Uterus (tissue), 4 donors: ENCODE results near the gene EEF1AKMT4. TPM values are rescaled to one million over a fixed set of nuclear protein-coding genes. Genes with fewer than 3 reads are reported as not detected.

ENCODE experiments used
- DNase-seq, 2 donors: peaks; one replicate each; pipeline ENCODE4 v3.0.0-alpha.2; 2019 to 2020
- H3K27ac ChIP-seq, 2 donors: fragments of 200-600 bp; sonication (generic); 1 replicate in 1 of 2; 2 replicates in 1 of 2; pipeline ENCODE4 v1.5.1; 2016 to 2018
- H3K27me3 ChIP-seq, 2 donors: fragments of 200-600 bp; sonication (generic); one replicate each; pipeline ENCODE4 v1.5.1; 2018 to 2019; ENCODE audit warnings: control low read depth in 1 of 2
- H3K36me3 ChIP-seq, 2 donors: fragments of 200-600 bp; sonication (generic); one replicate each; pipeline ENCODE4 v1.5.1; 2019; ENCODE audit warnings: control low read depth in 1 of 2
- H3K4me1 ChIP-seq, 2 donors: fragments of 200-600 bp; sonication (generic); one replicate each; pipeline ENCODE4 v1.5.1; 2018 to 2019; ENCODE audit warnings: control low read depth in 1 of 2
- H3K4me3 ChIP-seq, 2 donors: fragments of 200-600 bp; sonication (generic); 1 replicate in 1 of 2; 2 replicates in 1 of 2; pipeline ENCODE4 v1.5.1; 2018 to 2019; ENCODE audit warnings: mild to moderate bottlenecking in 1 of 2
- H3K9me3 ChIP-seq, 2 donors: fragments of 200-600 bp; sonication (generic); one replicate each; pipeline ENCODE4 v1.5.1; 2019; ENCODE audit warnings: control low read depth in 1 of 2
- CTCF ChIP-seq, 4 experiments: fragments of 200-600 bp in 2 of 4; fragments of 450-650 bp in 2 of 4; sonication (generic) in 2 of 4; IDR thresholded peaks; one replicate each; pipeline ENCODE4 v1.5.1; 2016 to 2019; ENCODE audit warnings: antibody characterized with exemption in 4 of 4, mild to moderate bottlenecking in 2 of 4, moderate library complexity in 1 of 4
- POLR2A ChIP-seq, 2 donors: fragments of 450-650 bp; IDR thresholded peaks; one replicate each; pipeline ENCODE4 v1.6.1; 2016; ENCODE audit warnings: antibody characterized with exemption in 2 of 2, mild to moderate bottlenecking in 1 of 2, moderate library complexity in 1 of 2
- intact Hi-C: fragments of 100-400 bp; cut with DNase I; formaldehyde crosslinking; loops from one replicate; pipeline ENCODE4 v1.15.1; 2023; ENCODE audit warnings: low total_unique reads
- total RNA-seq, 4 donors: library from RNA; depleted of rRNA in 3 of 4; stranded (reverse); fragments of >200 nt in 3 of 4; gene quantifications; one replicate each; pipeline versions ENCODE4 v1.1.0 to v1.2.4, GENCODE V29; 2014 to 2023
- donor health status: DM: yes; HTN: yes; CAD: no.

EEF1AKMT4 gene
- total RNA-seq, 4 donors from 2014 or later: 0.51 to 4.7 (median 2.2) TPM

DNA sequence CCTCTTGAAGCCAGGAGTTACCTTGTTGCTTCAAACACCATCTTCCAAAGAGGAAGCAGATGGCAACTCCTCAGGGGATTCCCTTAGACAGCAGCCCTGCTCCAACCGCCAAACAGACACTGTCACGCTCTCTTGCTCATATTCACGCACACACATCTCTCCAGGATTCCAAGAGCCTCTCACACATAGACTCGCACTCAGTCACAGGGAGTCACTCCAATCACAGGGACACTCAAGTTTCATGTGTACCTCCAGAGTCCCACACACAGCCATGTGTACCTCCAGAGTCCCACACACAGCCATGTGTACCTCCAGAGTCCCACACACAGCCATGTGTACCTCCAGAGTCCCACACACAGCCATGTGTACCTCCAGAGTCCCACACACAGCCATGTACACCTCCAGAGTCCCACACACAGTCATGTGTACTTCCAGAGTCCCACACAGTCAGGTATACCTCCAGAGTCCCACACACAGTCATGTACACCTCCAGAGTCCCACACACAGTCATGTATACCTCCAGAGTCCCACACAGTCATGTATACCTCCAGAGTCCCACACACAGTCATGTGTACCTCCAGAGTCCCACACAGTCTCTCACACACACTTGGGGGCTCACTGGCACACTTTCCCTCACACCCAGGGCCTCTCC, 14.0 kb upstream of the EEF1AKMT4 start:
- no peak for DNase-seq
- H3K4me1 ChIP-seq: peaks cover 0 to 3% of the 10 kb centered on the region in 2 donors
- no peak overlapping the region for H3K27ac ChIP-seq
- no peaks in the 10 kb centered on the region for H3K36me3 ChIP-seq
- intact Hi-C loops: no loop called here
- no peaks in the 10 kb centered on the region for H3K9me3 ChIP-seq
- TF ChIP-seq POLR2A (IDR thresholded peaks at IDR 0.05) (no peak), CTCF (IDR thresholded peaks at IDR 0.05) (no peak)
- H3K4me3 ChIP-seq: no peak overlapping the region
- peaks cover 6 to 8% of the 10 kb centered on the region in 2 donors for H3K27me3 ChIP-seq

GRCh38 chr3:184236033-184236410, 13.4 kb upstream of the EEF1AKMT4 start:
- no peak for TF ChIP-seq POLR2A (IDR thresholded peaks at IDR 0.05)
- no peak for TF ChIP-seq CTCF (IDR thresholded peaks at IDR 0.05)
- DNase-seq: no peak
- intact Hi-C loops: no loop called here
- Histone ChIP-seq H3K4me1 (no peaks in the 10 kb centered on the region), H3K4me3 (no peak overlapping the region), H3K27me3 (peaks cover 4 to 8% of the 10 kb centered on the region in 2 donors), H3K9me3 (no peaks in the 10 kb centered on the region), H3K27ac (no peak overlapping the region), H3K36me3 (no peaks in the 10 kb centered on the region)

DNA sequence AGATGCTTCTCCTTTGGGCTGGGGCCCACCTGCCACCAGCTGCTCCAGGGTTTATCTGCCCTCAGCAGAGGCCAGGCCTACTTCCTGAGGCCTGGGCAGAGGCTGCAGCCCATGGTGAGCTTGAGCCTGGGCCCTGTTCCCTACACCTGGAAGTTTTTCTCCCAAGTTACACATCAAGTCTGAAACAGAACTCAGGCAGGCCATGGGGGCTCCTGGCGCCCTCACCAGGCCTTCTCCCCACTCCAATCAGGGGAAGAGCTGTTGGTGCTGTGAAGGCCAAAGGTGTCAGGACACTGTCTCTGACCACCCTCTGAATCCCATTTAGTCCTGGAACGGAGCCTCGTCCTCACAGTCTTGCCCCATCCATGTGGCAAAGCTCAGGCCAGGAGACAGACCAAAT, 12.8 kb upstream of the EEF1AKMT4 start:
- Histone ChIP-seq H3K4me1 (no peaks in the 10 kb centered on the region), H3K9me3 (no peaks in the 10 kb centered on the region), H3K36me3 (no peaks in the 10 kb centered on the region), H3K4me3 (no peak overlapping the region), H3K27me3 (peaks cover 0 to 6% of the 10 kb centered on the region in 2 donors), H3K27ac (no peak overlapping the region)
- no peak for TF ChIP-seq POLR2A (IDR thresholded peaks at IDR 0.05)
- TF ChIP-seq CTCF (IDR thresholded peaks at IDR 0.05): no peak
- intact Hi-C loops: no loop called here
- DNase-seq: no peak

- no peak for DNase-seq
- Histone ChIP-seq H3K4me1 (no peaks in the 10 kb centered on the region), H3K27me3 (peaks cover 0 to under 1% of the 10 kb centered on the region in 2 donors), H3K9me3 (no peaks in the 10 kb centered on the region), H3K36me3 (no peaks in the 10 kb centered on the region), H3K27ac (no peak overlapping the region), H3K4me3 (no peak overlapping the region)
- TF ChIP-seq POLR2A (IDR thresholded peaks at IDR 0.05) (no peak), CTCF (IDR thresholded peaks at IDR 0.05) (no peak)
- intact Hi-C loops: no loop called here
These were observed 12.3 kb upstream of the EEF1AKMT4 start for GRCh38 chr3:184237211-184237610.

- DNase-seq: no peak
- H3K9me3 ChIP-seq: no peaks in the 10 kb centered on the region
- TF ChIP-seq POLR2A (IDR thresholded peaks at IDR 0.05) (no peak), CTCF (IDR thresholded peaks at IDR 0.05) (no peak)
- H3K27ac ChIP-seq: no peak overlapping the region
- intact Hi-C loops: no loop called here
- no peak overlapping the region for H3K4me3 ChIP-seq
- H3K36me3 ChIP-seq: no peaks in the 10 kb centered on the region
- H3K27me3 ChIP-seq: no peaks in the 10 kb centered on the region
- H3K4me1 ChIP-seq: no peaks in the 10 kb centered on the region
These were observed 11.7 kb upstream of the EEF1AKMT4 start for GRCh38 chr3:184237807-184238206.
